GM19467 (cell line): ENCODE measurements around the gene LTBP3.

ENCODE experiments used
- ATAC-seq: cut with Tn5 transposase; IDR thresholded peaks from one replicate; pipeline ENCODE4 v1.9.1; 2021; ENCODE audit warnings: mild to moderate bottlenecking, moderate library complexity; ENCODE audit not compliant: unreplicated experiment

The LTBP3 gene

DNA sequence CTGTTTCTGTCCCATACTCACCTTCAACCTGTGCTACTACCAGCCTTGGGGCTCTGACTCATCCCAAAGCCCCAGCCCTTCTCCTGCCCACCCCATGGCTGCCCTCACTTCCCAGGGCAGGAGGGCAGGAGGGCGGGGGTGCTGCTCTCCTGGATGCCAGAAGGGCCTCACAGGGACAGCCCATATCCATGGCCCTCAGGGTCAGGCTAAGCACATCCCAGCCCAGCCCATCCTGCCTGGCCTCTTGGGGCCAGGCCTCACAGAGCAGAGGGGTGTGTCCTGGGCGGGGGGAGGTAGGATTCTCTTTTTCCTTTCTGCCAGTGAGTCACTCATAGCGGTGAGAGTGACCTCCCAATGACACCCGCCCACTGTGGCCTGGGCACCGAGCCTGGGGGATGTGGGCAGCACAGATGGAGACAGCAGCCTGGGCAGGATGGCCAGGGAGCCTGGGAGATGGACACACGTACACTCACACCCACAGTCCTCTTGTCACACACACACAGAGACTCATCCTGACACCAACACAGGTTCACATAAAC is 2.4 kb downstream of the LTBP3 start:
- ATAC-seq, result no peak

DNA sequence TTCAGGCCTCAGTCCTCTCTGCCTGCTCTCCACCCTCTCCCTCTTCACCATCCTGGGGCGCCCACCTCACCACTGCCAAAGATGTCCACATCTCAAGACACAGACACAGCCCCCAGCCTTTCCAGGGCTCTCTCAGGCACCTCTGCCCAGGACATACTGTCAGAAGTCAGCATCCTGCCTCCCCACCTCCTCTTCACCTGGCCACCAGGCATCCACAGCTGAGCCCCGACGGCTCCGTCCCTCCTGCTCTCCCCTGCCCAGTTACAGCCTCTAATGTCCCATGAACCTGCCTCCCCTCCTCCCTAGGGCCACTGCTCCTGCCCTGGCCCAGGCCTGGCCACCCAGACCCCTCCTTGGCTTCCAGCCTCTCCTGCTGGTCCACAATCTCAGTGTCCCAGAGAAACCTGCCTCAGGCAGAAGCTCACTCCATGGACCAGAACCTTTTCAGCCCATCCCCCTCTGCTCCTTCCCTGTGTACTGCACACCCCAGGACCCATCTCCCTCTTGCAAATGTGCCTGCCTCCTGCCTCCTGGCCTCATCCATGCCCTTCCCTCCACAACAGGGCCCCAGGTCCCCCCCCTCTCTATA is 3.2 kb downstream of the LTBP3 start:
- no peak for ATAC-seq

DNA sequence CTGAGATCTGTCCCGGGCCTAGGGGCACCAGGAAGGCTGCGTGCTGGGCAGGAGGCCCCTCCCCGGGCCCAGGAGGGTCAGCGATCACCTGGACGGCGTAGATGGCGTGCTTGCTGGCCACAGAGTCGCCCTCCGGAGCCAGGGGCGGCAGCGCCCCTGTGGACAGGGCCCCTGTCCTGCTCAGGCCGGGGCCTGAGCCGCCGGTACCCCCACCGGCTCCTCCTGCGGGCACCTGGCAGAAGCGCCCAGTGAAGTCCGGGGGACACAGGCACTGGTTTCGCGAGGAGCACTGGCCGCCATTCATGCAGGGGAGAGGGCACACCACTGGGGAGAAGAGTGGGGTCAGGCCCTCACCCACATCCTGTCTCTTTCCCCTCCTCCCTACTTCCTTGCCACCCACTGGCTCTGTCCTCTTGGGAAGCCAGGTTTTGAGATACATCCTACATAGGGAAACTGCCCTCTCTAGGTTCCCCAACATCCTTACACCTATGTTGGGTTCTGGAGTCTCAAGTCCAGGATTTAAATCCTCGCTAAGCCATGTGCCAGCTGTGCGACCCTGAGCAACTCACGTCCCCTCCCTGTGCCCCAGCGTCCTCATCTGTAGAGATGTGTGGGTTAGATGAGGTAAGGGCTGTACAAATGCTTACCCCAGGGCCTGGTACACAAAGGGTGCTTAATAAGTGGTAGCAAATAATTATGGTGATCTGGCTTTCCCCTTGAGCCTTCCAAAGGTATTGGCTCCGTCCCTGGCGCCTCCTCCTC is 3.9 kb downstream of the LTBP3 start:
- no peak for ATAC-seq

DNA sequence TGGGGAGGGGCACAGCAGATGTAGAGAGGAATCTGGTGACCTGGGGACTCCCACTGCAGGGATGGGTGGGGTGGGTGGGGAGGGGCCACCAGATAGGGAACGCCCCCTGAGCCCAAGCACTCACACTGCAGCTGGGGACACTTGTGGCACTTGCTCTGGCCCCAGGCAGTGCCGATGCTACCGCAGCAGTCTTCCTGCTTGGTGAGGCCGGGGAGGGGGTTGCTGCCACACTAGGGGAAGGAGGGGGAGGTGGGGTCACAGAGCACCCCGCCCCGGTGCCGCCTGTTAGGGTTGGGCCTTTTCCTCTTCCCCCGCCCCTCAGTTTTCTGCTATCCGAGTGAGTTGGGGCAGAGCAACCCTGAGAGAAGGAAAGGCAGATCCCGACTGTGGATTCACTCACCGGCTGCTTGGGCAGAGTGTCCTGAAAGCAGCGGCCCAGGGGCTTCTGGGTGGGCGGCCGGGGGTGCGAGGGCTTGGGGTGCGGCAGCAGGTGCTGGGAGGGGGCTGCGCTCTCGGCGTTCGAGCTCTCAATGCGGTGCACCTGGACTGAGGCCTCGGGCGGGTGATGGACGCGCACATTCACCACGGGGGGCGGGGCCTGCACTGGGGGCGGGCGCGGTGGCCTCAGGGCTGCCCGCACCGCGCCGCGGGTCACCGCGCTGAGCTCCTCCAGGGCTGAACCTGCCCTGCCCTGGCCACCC is 4.7 kb downstream of the LTBP3 start:
- ATAC-seq, result no peak

GRCh38 chr11:65552388-65552951 is 5.7 kb downstream of the LTBP3 start:
- no peak for ATAC-seq

GRCh38 chr11:65551572-65552387 is 6.4 kb downstream of the LTBP3 start:
- no peak for ATAC-seq

DNA sequence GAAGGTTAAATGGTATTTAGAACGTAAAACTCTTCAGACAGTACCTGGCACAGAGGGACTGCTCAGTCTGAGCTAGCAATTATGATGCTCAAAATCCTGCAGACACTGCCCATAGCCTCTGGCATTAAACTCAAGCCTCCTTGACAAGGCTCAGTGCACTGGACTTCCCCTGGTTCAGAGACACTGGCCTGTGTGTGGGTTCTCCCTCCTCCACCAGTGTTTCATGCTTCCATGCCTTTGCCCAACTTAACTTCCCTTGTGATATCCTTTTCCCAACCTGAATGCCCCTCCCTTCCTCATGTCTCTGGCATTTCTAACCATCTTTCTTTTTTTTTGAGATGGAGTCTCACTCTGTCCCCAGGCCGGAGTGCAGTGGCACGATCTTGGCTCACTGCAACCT is 9.1 kb downstream of the LTBP3 start:
- no peak for ATAC-seq

GRCh38 chr11:65548395-65548794 is 9.8 kb downstream of the LTBP3 start:
- no peak for ATAC-seq

- ATAC-seq, result no peak
Observed at GRCh38 chr11:65547446-65548125, 10.6 kb downstream of the LTBP3 start.

DNA sequence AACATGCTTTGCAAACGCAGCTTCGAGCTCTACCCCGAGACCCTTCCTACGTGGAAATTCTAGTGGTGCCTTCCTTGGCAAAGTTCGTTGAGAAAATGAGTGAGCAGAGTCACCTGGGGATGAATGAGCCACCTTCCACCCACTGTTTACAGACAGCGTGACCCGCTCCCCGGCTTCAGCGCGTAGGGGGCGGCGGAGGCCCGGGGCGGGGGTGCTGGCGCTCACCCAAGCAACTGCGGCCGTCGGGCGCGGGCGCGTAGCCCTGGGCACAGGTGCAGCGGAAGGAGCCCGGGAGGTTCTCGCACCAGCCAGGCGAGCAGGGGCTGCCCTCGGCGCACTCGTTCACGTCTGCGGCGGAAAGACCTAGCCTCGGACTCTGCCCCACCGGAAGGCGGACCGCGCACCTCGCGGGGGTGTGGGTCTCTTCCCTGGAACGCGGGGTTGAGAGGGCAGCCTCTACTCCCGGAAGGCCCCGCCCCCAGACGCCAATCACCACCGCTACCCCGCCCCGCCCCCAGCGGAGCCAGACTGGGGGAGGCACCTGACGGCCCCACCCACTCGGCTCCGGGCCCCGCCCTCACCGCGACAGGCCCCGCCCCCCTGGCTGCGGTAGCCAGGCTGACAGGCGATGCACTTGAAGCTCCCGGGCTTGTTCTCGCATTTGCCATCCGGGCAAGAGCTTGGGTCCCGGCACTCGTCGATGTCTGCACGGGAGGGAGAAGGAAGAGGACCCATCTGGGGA is 11.8 kb downstream of the LTBP3 start:
- peak; percentile 68 for ATAC-seq

- ATAC-seq, result no peak
Observed at GRCh38 chr11:65545853-65546216, 12.3 kb downstream of the LTBP3 start.

- no peak for ATAC-seq
Observed at GRCh38 chr11:65542738-65543390, 15.3 kb downstream of the LTBP3 start.

- ATAC-seq, result no peak
Observed at GRCh38 chr11:65541093-65541982, 16.8 kb downstream of the LTBP3 start.

GRCh38 chr11:65540290-65541092 is 17.7 kb downstream of the LTBP3 start:
- peak; percentile 57 for ATAC-seq

DNA sequence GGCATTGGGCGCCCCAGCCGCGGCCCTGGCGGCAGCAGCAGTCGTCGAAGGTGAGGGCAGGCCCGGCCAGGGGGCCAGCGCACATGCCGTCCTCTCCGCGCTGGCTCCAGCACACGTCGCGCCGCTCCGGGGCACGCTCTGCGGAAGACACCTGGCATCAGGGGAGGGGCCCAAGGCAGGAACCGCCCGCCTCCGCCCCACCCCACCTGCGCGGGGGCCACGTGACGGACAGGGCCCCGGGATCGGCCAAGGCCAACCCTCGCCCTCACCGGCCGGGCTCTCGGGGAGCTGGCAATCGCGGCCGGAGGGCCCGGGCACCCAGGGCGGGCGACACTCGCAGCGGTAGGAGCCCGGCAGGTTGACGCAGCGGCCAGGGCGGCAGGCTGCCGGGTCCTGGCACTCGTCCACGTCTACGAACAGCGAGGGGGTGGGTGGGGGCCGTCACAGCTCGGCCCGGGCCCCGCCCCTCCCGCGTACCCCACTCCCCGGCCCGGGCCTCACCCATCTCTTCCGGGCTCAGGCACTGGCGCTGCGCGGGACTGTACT is 18.3 kb downstream of the LTBP3 start:
- ATAC-seq, result peak; percentile 34

DNA sequence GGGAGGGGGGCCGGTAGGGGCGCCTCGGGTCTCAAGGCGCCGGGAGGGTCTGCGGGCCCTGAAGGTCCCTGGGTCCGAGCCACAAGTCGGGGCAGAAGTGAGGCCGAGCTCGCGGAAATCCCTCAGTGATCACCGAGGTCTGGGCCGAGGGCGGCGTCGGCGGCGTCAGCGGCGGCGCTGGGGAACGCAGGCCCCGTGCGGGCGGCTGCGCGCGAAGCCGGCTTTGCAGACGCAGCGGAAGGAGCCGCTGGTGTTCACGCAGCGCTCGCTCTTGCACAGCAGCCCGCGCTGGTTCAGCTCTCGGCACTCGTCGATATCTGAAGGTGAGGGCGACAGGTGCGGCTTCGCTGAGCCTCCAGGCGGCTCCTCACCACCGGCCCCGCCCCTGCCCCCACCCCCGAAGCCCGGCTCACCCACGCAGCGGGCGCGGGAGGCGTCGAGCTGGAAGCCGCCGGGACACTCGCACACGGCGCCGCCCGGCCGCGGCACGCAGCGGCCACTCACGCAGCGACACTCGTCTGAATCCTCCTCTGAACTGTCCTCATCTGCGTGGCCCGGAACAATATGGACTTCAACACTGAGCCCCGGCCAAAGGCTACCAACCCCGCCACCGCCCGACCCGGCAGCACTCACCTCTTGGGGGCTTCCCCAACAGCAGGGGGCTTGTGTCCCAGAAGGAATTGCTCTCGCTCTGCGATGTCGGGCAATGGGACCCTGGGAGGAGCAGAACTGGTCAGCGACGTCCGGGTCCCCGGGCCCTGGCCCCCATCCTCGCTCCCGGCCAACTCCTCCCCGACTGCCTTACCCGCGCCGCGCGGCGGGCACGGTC is 19.0 kb downstream of the LTBP3 start:
- no peak for ATAC-seq
